GM13977 (cell line): ENCODE results near the gene RDH5.
"Not testable (repeated sequence)": the region's sequence is repeated elsewhere in the genome, so short reads cannot be mapped to it uniquely, and the experiment has no call there.

ENCODE experiments used
- DNase-seq: peaks from one replicate; pipeline ENCODE4 v3.0.0; 2012; ENCODE audit warnings: low spot score
- CTCF ChIP-seq: IDR thresholded peaks from 2 replicates; pipeline ENCODE4 v1.5.1; 2012; ENCODE audit warnings: mild to moderate bottlenecking, control low read depth; ENCODE audit not compliant: insufficient read depth; ENCODE audit errors: extremely low read depth, missing control alignments
- in situ Hi-C: fragments of 300-500 bp; cut with MboI; formaldehyde crosslinking; loops from one replicate; pipeline ENCODE4 v1.12.0; 2022; ENCODE audit warnings: low sequenced_read_pairs, low pct_unique_long_range_greater_than_20kb, mixed read lengths, inconsistent platforms; ENCODE audit not compliant: unreplicated experiment

The RDH5 gene

GRCh38 chr12:55755246-55755645 is 35.1 kb downstream of the RDH5 start:
- no peak for TF ChIP-seq CTCF
- in situ Hi-C loops, result no loop called here
- no peak for DNase-seq

- in situ Hi-C loops, result no loop called here
- no peak for TF ChIP-seq CTCF
- no peak for DNase-seq
Observed at GRCh38 chr12:55757701-55758100, 37.5 kb downstream of the RDH5 start.

GRCh38 chr12:55758575-55758974 is 38.4 kb downstream of the RDH5 start:
- in situ Hi-C loops, result not testable (repeated sequence)

GRCh38 chr12:55760663-55761062 is 40.5 kb downstream of the RDH5 start:
- no peak for DNase-seq
- in situ Hi-C loops, result no loop called here
- no peak for TF ChIP-seq CTCF

More at GRCh38 chr12:55758575-55758974, 38.4 kb downstream of the RDH5 start:
- DNase-seq, result not testable (repeated sequence)

- no peak for TF ChIP-seq CTCF
Observed at GRCh38 chr12:55762646-55763045, 42.5 kb downstream of the RDH5 start.

GRCh38 chr12:55765736-55766290 is 45.6 kb downstream of the RDH5 start:
- no peak for DNase-seq
- in situ Hi-C loops, result no loop called here
- no peak for TF ChIP-seq CTCF

More at GRCh38 chr12:55762646-55763045, 42.5 kb downstream of the RDH5 start:
- DNase-seq, result no peak
- in situ Hi-C loops, result no loop called here

GRCh38 chr12:55767156-55767555 is 47.0 kb downstream of the RDH5 start:
- DNase-seq, result no peak
- no peak for TF ChIP-seq CTCF
- in situ Hi-C loops, result no loop called here
